PC-9 (cell line): ENCODE measurements around the gene PCDH9. TPM values are rescaled to one million over a fixed set of nuclear protein-coding genes. Genes with fewer than 3 reads are reported as not detected.
A peak's percentile ranks its signal among the peaks of the same experiment; 100 is the strongest.

Experiments used
- BruUV-seq: library from RNA; stranded (reverse); fragments of 400-500 nt; replicated peaks from 2 replicates; lab custom pipeline; 2021; lab: Mats Ljungman, UMichigan
- CTCF ChIA-PET: fragments of 300-600 bp; sonication (Branson Sonifier 250); formaldehyde crosslinking; loops from one replicate; lab custom pipeline; 2022; ENCODE audit warnings: antibody characterized with exemption; lab: Charles Lee
- POLR2A ChIA-PET: fragments of 300-600 bp; sonication (Branson Sonifier 250); formaldehyde crosslinking; loops from one replicate; lab custom pipeline; 2022; ENCODE audit warnings: antibody characterized with exemption; ENCODE audit not compliant: unreplicated experiment; lab: Charles Lee
- DNase-seq, 2 experiments: peaks; one replicate each; pipeline versions ENCODE4 v3.0.0 to v3.0.0-alpha.2; 2015 to 2022; ENCODE audit warnings: mixed read lengths in 1 of 2
- H2AFZ ChIP-seq: fragments of 200-600 bp; sonication (generic); 2 replicates; pipeline ENCODE4 v1.8.1; 2017; ENCODE audit warnings: antibody characterized with exemption
- H3F3A ChIP-seq: fragments of 200-600 bp; sonication (generic); 2 replicates; pipeline ENCODE4 v1.8.1; 2017; ENCODE audit warnings: antibody characterized with exemption, mild to moderate bottlenecking, low read depth; ENCODE audit not compliant: insufficient read depth
- H3K27ac ChIP-seq: fragments of 200-600 bp; sonication (generic); 2 replicates; pipeline ENCODE4 v1.6.1; 2016; ENCODE audit warnings: mixed run types
- H3K27me3 ChIP-seq: fragments of 200-600 bp; sonication (generic); 2 replicates; pipeline ENCODE4 v1.6.1; 2016; ENCODE audit warnings: low read depth, mixed run types; ENCODE audit not compliant: insufficient read depth
- H3K36me3 ChIP-seq: fragments of 200-600 bp; sonication (generic); 2 replicates; pipeline ENCODE4 v1.6.1; 2016; ENCODE audit warnings: low read depth, mixed run types
- H3K4me1 ChIP-seq: fragments of 200-600 bp; sonication (generic); replicated peaks from 2 replicates; pipeline ENCODE4 v1.6.1; 2016; ENCODE audit warnings: mixed run types; ENCODE audit not compliant: insufficient read depth
- H3K4me2 ChIP-seq: fragments of 200-600 bp; sonication (generic); 2 replicates; pipeline ENCODE4 v1.6.1; 2017; ENCODE audit warnings: mixed run types
- H3K4me3 ChIP-seq: fragments of 200-600 bp; sonication (generic); 2 replicates; pipeline ENCODE4 v1.6.1; 2016; ENCODE audit warnings: mixed run types
- H3K79me2 ChIP-seq: fragments of 200-600 bp; sonication (generic); 2 replicates; pipeline ENCODE4 v1.6.1; 2017; ENCODE audit warnings: low read depth, mixed run types
- H3K9me2 ChIP-seq: fragments of 200-600 bp; sonication (generic); 2 replicates; pipeline ENCODE4 v1.8.1; 2017; ENCODE audit warnings: mild to moderate bottlenecking; ENCODE audit not compliant: insufficient read depth
- H3K9me3 ChIP-seq: fragments of 200-600 bp; sonication (generic); 2 replicates; pipeline ENCODE4 v1.8.1; 2016; ENCODE audit warnings: low read depth; ENCODE audit not compliant: insufficient read depth
- H4K20me1 ChIP-seq: fragments of 200-600 bp; sonication (generic); 2 replicates; pipeline ENCODE4 v1.8.1; 2017; ENCODE audit not compliant: insufficient read depth
- EZH2 ChIP-seq: fragments of 200-600 bp; sonication (generic); IDR thresholded peaks from 2 replicates; pipeline ENCODE4 v1.8.0; 2017; ENCODE audit warnings: antibody characterized with exemption, low read depth
- intact Hi-C: fragments of 100-400 bp; cut with micrococcal nuclease; formaldehyde crosslinking; loops from one replicate; pipeline ENCODE4 v1.10.0; 2022; ENCODE audit not compliant: unreplicated experiment
- total RNA-seq: library from RNA; stranded (reverse); gene quantifications from 2 replicates; pipeline ENCODE4 v1.2.3, GENCODE V29; 2021
- TF ChIP-seq, protein P1 (sequence below): fragments of 200-600 bp; sonication (generic); conservative IDR thresholded peaks from 2 replicates; pipeline ENCODE4 v1.6.1; 2017; ENCODE audit warnings: mixed run types, antibody characterized with exemption, mild to moderate bottlenecking, moderate library complexity

The PCDH9 gene
- total RNA-seq, 1 experiment from 2014 or later: 0.37 TPM

DNA sequence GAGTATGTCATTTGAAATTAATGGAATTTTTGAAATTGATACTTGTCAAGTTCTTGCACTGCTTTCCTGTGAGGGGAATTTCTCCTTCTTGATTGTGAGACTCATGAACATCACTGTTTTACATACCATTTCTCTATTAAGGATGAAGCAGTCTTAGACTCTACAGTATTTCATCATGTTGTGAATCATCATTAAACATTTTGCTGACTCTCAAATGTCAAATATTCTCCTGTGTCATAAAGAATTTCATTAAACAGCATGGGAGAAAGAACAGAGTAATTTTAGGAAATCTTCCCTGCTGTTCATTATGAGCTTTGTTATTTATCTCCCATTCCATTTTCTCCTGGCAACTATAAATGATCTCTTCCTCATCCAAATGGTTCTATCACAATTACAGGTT, 729.0 kb downstream of the PCDH9 start:
- Histone ChIP-seq H3K36me3 (no peaks in the 10 kb centered on the region), H3K79me2 (no peaks in the 10 kb centered on the region), H3K4me3 (no peak overlapping the region), H3K9me3 (no peaks in the 10 kb centered on the region), H3K27me3 (no peaks in the 10 kb centered on the region), H4K20me1 (no peaks in the 10 kb centered on the region), H3K4me1 (no peaks in the 10 kb centered on the region), H3F3A (no peaks in the 10 kb centered on the region), H3K27ac (no peak overlapping the region), H3K9me2 (no peaks in the 10 kb centered on the region), H2AFZ (no peak overlapping the region), H3K4me2 (no peak overlapping the region)
- no peak for DNase-seq
- POLR2A ChIA-PET: no interaction called here
- TF ChIP-seq, protein P1, sequence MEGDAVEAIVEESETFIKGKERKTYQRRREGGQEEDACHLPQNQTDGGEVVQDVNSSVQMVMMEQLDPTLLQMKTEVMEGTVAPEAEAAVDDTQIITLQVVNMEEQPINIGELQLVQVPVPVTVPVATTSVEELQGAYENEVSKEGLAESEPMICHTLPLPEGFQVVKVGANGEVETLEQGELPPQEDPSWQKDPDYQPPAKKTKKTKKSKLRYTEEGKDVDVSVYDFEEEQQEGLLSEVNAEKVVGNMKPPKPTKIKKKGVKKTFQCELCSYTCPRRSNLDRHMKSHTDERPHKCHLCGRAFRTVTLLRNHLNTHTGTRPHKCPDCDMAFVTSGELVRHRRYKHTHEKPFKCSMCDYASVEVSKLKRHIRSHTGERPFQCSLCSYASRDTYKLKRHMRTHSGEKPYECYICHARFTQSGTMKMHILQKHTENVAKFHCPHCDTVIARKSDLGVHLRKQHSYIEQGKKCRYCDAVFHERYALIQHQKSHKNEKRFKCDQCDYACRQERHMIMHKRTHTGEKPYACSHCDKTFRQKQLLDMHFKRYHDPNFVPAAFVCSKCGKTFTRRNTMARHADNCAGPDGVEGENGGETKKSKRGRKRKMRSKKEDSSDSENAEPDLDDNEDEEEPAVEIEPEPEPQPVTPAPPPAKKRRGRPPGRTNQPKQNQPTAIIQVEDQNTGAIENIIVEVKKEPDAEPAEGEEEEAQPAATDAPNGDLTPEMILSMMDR: no peak
- no peak for TF ChIP-seq EZH2
- intact Hi-C loops: no loop called here
- BruUV-seq: no TSS peak
- CTCF ChIA-PET: no interaction called here

DNA sequence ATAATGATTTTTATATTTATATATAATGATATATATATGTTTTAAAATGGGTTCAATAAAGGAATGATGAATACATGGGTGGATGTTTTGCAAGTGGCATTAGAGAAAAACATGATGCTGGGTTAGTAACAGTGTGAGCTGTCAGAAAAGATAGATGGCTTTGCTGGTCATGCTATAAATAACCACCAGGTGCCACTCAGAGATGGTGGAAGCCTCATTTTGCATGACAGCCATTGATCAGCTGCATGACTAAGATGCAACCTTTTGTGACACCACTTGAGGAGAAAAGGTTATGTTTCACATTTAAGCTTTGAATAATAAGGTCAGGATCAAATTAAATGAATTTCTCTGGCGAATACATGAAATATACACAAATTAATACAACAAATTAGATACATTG, 737.7 kb downstream of the PCDH9 start:
- no peaks in the 10 kb centered on the region for H3K9me2 ChIP-seq
- no peaks in the 10 kb centered on the region for H3K36me3 ChIP-seq
- BruUV-seq: no TSS peak
- no peaks in the 10 kb centered on the region for H3K9me3 ChIP-seq
- no peak overlapping the region for H3K4me2 ChIP-seq
- no peaks in the 10 kb centered on the region for H3K4me1 ChIP-seq
- no peak for TF ChIP-seq EZH2
- TF ChIP-seq, protein P1: 0 out of 2 replicates have a peak, but pooled peaks have one; percentile 22
- no peaks in the 10 kb centered on the region for H3K79me2 ChIP-seq
- H3K27ac ChIP-seq: no peak overlapping the region
- H2AFZ ChIP-seq: no peak overlapping the region
- no peaks in the 10 kb centered on the region for H4K20me1 ChIP-seq
- peak in 1 of 2 experiments; percentile 4 for DNase-seq
- no peaks in the 10 kb centered on the region for H3F3A ChIP-seq
- CTCF ChIA-PET: no interaction called here
- intact Hi-C loops: no loop called here
- H3K4me3 ChIP-seq: no peak overlapping the region
- H3K27me3 ChIP-seq: no peaks in the 10 kb centered on the region
- POLR2A ChIA-PET: interaction anchor here (0.6 kb wide), 1 partner anchor 167 kb away, joined by 5 read pairs; no protein-coding TSS in a partner anchor

DNA sequence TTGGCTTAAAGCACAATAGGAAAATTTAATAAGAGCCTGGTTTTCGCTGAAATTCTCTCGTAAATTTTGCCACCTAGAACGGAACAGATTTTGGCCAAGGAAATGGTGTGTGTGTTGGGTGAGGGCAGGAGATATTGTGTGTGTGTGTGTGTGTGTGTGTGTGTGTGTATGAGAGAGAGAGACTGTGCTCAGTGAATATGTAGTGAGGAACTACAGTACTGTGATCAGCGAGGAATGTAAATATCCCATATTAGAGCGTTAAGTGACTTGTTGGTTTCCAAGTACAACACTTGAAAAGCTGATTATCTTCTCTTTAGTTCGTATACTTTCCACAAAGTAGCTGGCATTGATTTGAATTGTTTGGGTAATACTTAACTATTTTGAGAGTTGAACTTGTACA, 738.9 kb downstream of the PCDH9 start:
- no peaks in the 10 kb centered on the region for H4K20me1 ChIP-seq
- TF ChIP-seq, protein P1: no peak
- TF ChIP-seq EZH2: no peak
- H3K27me3 ChIP-seq: no peaks in the 10 kb centered on the region
- no peak overlapping the region for H3K4me2 ChIP-seq
- no peaks in the 10 kb centered on the region for H3K36me3 ChIP-seq
- H3K4me3 ChIP-seq: no peak overlapping the region
- H3K4me1 ChIP-seq: no peaks in the 10 kb centered on the region
- CTCF ChIA-PET: no interaction called here
- no peaks in the 10 kb centered on the region for H3K79me2 ChIP-seq
- no TSS peak for BruUV-seq
- H3K27ac ChIP-seq: no peak overlapping the region
- no peaks in the 10 kb centered on the region for H3F3A ChIP-seq
- DNase-seq: no peak
- intact Hi-C loops: no loop called here
- no peaks in the 10 kb centered on the region for H3K9me3 ChIP-seq
- POLR2A ChIA-PET: interaction anchor here (0.7 kb wide), 1 partner anchor 737 kb away, joined by 11 read pairs; no protein-coding TSS in a partner anchor
- no peaks in the 10 kb centered on the region for H3K9me2 ChIP-seq
- H2AFZ ChIP-seq: no peak overlapping the region
